Measurements from ENCODE around the gene PPP1R15B. TPM values are rescaled to one million over a fixed set of nuclear protein-coding genes. Genes with fewer than 3 reads are reported as not detected.

PPP1R15B gene
- total RNA-seq, 3 donors from 2014 or later = 56.7 to 60.2 (median 60.1) TPM

DNA sequence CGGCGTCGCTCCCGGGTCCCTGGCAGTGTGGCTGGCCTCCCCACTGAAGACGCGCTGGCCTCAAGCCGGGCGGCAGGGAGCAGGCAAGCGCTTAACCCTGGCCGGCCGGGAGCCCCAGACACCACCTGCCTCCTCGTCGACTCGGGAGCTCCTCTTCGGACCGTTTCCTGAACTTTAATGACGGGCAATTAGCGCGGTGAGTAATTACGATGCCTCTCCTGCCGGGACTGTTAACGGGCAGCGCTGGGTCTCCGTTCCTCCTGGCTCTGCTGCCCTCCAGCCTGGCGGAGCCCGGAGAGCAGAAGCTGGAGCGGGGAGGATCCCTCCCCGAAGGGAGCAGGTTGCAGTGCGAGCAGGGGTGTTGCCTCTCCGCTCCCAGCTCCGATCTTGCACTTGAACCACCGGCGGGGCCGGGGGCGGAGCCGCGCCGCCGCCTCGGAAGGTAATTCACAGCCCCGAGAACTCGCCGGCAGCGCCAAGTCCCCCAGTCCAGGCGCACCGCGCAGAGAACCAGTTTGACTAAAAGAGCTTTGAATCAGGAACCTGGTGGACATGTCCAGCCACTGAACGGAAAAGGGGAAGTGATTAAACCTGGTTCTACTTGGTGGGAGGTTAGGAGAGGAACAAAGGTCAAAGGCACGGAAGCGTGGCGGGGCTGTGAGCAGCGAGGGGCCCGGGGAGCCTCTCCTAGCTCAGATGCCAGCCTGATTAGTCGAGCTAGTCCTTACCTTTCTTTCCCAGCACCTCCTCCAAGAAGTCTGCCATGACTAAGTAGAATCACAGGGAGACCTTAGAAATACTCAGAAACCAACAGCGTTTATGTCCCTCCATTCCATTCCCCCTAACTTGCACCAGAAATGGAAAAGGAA is 33.6 kb downstream of the PPP1R15B start:
- peak; percentile 80 to 88 (median 83) for DNase-seq
- peaks cover 17% of the 10 kb centered on the region for H3K4me1 ChIP-seq (ENCODE audit: low read depth)
- peak overlapping the region; percentile 37 for H3K4me3 ChIP-seq
- intact Hi-C loops (cut with DNase I, micrococcal nuclease) = no loop called here
- H3K9me3 ChIP-seq = no peaks in the 10 kb centered on the region
- ATAC-seq = peak; percentile 66
- no peaks in the 10 kb centered on the region for H3K36me3 ChIP-seq (ENCODE audit: low read depth)
- TF ChIP-seq CTCF (IDR thresholded peaks at IDR 0.05) = no peak

DNA sequence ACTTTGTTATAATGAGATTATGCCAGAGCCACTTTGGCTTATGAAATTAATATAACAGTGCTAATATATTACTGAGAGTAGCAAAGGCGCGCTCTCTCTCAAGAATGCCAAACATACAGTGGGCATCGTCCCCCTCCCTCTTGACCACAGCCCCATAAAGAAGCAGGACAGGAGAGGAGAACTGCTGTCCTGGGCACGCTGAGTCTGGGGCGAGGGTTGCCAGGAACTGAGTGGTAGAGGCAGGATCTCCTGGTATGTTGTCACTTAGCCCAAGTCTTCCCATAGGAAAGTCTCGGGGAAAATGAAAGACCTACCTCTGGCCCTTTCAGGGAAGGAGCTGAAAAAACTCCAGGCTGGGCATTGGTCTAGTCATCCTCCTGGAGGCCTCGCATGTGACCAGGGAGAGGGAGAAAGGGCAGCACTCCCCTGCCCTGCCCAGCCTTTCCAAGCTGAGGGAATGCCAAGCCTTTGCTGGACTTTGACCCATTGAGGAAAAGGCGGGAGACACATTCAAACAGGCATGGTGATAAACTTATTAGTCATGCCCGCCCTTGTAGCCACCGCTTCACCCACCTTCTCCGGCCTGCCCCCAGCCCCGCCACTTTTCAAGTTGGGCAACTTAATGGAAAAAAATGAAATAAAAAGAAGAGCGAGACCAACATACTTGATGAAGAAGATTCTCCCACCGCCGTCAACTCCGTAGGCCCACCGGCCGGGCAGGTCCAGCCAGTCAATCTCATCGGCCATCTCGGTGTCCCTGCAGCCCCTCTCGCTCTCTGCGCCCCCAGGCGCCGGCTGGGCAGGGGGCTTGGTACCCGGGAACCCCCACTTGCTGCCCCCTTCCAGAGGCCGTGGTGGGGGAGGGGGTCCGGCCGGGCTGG is 34.5 kb downstream of the PPP1R15B start:
- Histone ChIP-seq H3K9me3 (no peaks in the 10 kb centered on the region), H3K4me1 (ENCODE audit: low read depth) (peaks cover 17% of the 10 kb centered on the region), H3K36me3 (ENCODE audit: low read depth) (no peaks in the 10 kb centered on the region), H3K4me3 (peak overlapping the region; percentile 37)
- intact Hi-C loops (cut with DNase I, micrococcal nuclease) = no loop called here
- DNase-seq (peak; percentile 81 to 93 (median 87)), ATAC-seq (peak; percentile 89)
- TF ChIP-seq CTCF (IDR thresholded peaks at IDR 0.05) = no peak

DNA sequence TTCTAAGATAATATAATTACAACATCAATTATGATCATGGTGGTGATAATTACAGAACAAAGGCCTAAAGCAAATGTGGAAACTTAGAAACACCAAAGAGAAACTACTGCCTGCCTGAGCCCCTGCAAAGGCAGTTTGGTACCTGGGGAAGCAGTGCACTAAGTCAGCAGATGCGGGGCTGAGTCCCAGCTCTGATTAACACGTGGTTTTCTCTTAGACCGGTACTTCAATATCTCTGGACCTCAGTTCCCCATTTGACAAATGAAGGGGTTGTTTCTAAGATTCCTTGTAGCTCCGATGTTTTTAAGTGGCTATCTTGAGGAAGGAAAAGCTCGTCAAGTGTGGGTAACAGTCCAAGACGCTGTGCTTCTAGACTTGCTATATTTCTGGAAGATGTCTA is 35.2 kb downstream of the PPP1R15B start:
- TF ChIP-seq CTCF (IDR thresholded peaks at IDR 0.05) = no peak
- Histone ChIP-seq H3K9me3 (no peaks in the 10 kb centered on the region), H3K4me1 (ENCODE audit: low read depth) (peaks cover 17% of the 10 kb centered on the region), H3K4me3 (no peak overlapping the region), H3K36me3 (ENCODE audit: low read depth) (no peaks in the 10 kb centered on the region)
- ATAC-seq (no peak), DNase-seq (no peak)
- intact Hi-C loops (cut with DNase I, micrococcal nuclease) = no loop called here

DNA sequence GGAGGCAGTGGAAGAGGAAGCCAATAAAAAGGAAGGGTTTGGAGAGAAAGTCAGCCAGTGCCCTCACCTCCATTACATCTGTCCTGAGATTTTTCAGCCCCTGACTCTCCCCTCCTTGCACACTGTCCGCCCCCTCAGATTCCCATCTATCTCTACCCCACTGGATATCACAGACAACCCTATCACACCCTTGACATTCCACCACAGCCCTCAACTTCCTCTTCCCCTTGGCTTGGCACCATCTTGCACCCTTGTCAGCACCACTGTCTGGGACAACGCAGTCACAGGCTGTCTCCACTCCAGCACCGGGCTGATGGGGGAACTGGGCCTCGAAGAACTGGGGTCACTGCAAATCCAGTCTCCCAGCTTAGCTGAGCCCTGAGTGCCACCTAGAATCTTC is 37.7 kb downstream of the PPP1R15B start:
- no peak for ATAC-seq
- DNase-seq = no peak
- H3K9me3 ChIP-seq = no peaks in the 10 kb centered on the region
- H3K36me3 ChIP-seq (ENCODE audit: low read depth) = no peaks in the 10 kb centered on the region
- TF ChIP-seq CTCF (IDR thresholded peaks at IDR 0.05) = no peak
- peaks cover 12% of the 10 kb centered on the region for H3K4me1 ChIP-seq (ENCODE audit: low read depth)
- no peak overlapping the region for H3K4me3 ChIP-seq
- intact Hi-C loops (cut with DNase I, micrococcal nuclease) = no loop called here

- ATAC-seq (no peak), DNase-seq (no peak)
- intact Hi-C loops (cut with DNase I, micrococcal nuclease) = no loop called here
- Histone ChIP-seq H3K4me1 (ENCODE audit: low read depth) (no peaks in the 10 kb centered on the region), H3K9me3 (no peaks in the 10 kb centered on the region), H3K4me3 (no peak overlapping the region), H3K36me3 (ENCODE audit: low read depth) (no peaks in the 10 kb centered on the region)
- no peak for TF ChIP-seq CTCF (IDR thresholded peaks at IDR 0.05)
These were observed 41.4 kb downstream of the PPP1R15B start for GRCh38 chr1:204370176-204370575.

Measured in mucosa of descending colon (tissue), 3 donors.